Activated CD4-positive, alpha-beta memory T cell treated with anti-CD3 and anti-CD28 coated beads, Interleukin-2, amount 10 ng/mL, durations not matched to agents 7 days and 5 days (primary cell): ENCODE results near the gene PPP3CA. TPM values are rescaled to one million over a fixed set of nuclear protein-coding genes. Genes with fewer than 3 reads are reported as not detected.

Experiments used
- CTCF ChIA-PET: fragments of 350-600 bp; sonication (Branson Sonifier 250); formaldehyde crosslinking; loops from one replicate; lab custom pipeline; 2021; ENCODE audit warnings: antibody characterized with exemption, inconsistent platforms; lab: Charles Lee
- POLR2A ChIA-PET: fragments of 350-600 bp; sonication (Branson Sonifier 250); formaldehyde crosslinking; loops from one replicate; lab custom pipeline; 2021; ENCODE audit warnings: antibody characterized with exemption; lab: Charles Lee
- DNase-seq: peaks from one replicate; pipeline ENCODE4 v3.0.0-alpha.2; 2020
- H3K27ac Mint-ChIP-seq: one replicate; pipeline ENCODE4 v1.8.0; 2021; ENCODE audit warnings: mild to moderate bottlenecking, mixed read lengths
- H3K27me3 Mint-ChIP-seq: one replicate; pipeline ENCODE4 v1.8.0; 2021; ENCODE audit warnings: mixed read lengths
- H3K36me3 Mint-ChIP-seq: one replicate; pipeline ENCODE4 v1.8.0; 2021; ENCODE audit warnings: low read depth, mixed read lengths
- H3K4me1 Mint-ChIP-seq: one replicate; pipeline ENCODE4 v1.8.0; 2021; ENCODE audit warnings: mixed read lengths
- H3K4me3 Mint-ChIP-seq: one replicate; pipeline ENCODE4 v1.8.0; 2021; ENCODE audit warnings: mild to moderate bottlenecking, mixed read lengths
- H3K9me3 Mint-ChIP-seq: one replicate; pipeline ENCODE4 v1.8.0; 2021; ENCODE audit warnings: mixed read lengths
- total RNA-seq, 2 experiments: library from RNA; stranded (reverse); gene quantifications; one replicate each; pipeline ENCODE4 v1.2.3, GENCODE V29; 2021

The PPP3CA gene
- total RNA-seq, 2 experiments from 2014 or later, result 45.5 to 48.6 TPM

DNA sequence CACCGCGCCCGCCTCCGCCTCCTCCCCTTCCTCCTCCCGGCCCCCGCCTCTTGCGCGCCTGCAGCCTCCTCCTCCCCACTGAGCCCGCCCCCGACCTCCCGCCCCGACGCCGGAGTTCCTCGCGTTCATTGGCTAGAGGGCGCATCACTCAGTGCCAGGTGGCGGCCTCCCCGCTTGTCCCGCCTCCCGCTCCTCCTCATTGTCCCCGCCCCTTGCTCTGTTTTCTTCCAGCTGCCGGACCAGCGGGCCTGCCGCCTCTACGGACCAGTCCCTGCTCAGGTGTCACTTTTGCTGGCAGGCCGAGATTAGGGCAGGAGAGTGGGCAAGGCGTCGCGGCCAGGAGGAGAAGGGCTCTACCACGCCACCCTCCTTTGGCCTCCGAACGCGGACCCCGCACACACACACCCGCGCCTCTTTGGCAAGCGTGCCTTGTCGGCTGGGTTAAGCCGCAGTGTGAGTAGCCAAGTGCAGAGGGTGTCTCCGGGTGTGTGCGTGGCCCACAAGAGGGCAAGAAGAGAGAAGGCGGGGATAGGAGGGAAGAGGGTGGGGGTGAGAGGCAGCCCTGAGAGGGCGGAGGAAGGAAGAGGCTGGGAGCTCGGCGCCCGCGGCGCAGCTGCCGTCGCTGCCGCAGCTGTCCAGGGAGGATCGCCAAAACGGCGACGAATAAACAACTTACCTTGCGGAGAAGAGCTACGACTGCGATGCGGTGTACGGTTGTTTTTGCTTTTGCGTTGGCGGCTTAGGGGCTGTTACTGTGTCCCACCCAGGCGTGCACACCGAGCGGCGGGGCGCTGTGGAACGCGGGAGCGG, 436 bp upstream of the PPP3CA start:
- H3K9me3 Mint-ChIP-seq, result no peaks in the 10 kb centered on the region
- H3K27ac Mint-ChIP-seq, result peak overlapping the region; percentile 94
- H3K4me1 Mint-ChIP-seq, result peaks cover 42% of the 10 kb centered on the region
- H3K4me3 Mint-ChIP-seq, result peak overlapping the region; percentile 98
- H3K36me3 Mint-ChIP-seq, result peaks cover 15% of the 10 kb centered on the region
- H3K27me3 Mint-ChIP-seq, result peaks cover 8% of the 10 kb centered on the region
- ChIA-PET CTCF (interaction anchor here (0.5 to 3.3 kb wide), 12 partner anchors 11 to 383 kb away, joined by 3 to 17 read pairs (median 4); no protein-coding TSS in a partner anchor), POLR2A (interaction anchor here (0.8 to 3.3 kb wide), 19 partner anchors 10 to 1252 kb away, joined by 3 to 46 read pairs (median 4); partner anchors contain the start of gene SLC39A8)
- peak; percentile 99 for DNase-seq

DNA sequence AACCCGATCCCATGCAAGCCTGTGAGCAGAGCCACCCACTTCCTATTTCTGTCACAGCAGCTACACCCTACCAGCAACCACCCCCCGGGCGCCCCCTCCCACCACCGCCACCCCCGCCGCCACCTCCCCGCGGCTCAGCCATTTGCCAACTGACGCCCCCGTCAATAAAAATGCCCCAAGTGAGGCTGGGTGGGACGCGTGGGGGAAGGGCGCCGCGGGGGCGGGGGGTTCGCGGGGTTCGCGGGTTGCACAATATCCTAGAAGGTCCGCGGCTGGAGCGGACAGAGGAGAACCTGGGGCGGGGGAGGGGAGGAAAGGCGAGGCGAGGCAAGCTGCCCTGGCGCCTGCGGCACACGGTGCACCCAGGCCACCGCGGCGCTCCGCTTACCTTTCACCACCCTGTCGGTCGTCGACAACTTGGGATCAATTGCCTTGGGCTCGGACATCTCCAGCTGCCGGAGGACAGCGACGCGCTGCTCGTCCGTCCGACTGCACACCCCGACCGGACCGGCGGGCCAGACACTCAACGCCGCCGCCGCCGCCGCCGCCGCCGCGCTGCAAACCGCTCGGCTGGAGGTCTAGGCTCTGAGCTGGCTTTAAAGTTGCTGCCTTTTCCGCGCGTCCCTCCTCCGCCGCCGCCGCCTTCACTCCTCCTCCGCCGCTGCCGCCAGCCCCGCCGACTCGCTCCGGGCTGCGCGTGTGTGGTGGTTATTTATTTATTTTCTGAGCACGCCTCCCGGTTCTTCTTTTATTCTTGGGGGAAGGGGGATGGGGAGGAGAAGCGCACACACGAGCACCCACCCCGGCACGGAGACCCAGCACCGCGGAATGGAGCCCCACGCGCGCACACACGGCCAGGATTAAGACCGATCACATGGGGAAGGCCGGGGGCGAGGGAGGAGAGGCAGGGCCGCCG, 717 bp downstream of the PPP3CA start:
- ChIA-PET CTCF (interaction anchor here (0.9 to 3.3 kb wide), 8 partner anchors 10 to 384 kb away, joined by 3 to 17 read pairs (median 5); no protein-coding TSS in a partner anchor), POLR2A (interaction anchor here (0.6 to 3.3 kb wide), 14 partner anchors 9 to 1783 kb away, joined by 3 to 46 read pairs (median 6); partner anchors contain the start of gene TRMT10A)
- peak overlapping the region; percentile 90 for H3K27ac Mint-ChIP-seq
- peak overlapping the region; percentile 98 for H3K4me3 Mint-ChIP-seq
- peaks cover 47% of the 10 kb centered on the region for H3K4me1 Mint-ChIP-seq
- peaks cover 8% of the 10 kb centered on the region for H3K27me3 Mint-ChIP-seq
- H3K9me3 Mint-ChIP-seq, result no peaks in the 10 kb centered on the region
- peaks cover 16% of the 10 kb centered on the region for H3K36me3 Mint-ChIP-seq
- DNase-seq, result peak; percentile 57

GRCh38 chr4:101345596-101346350, 1.6 kb downstream of the PPP3CA start:
- Mint-ChIP-seq H3K27ac (peak overlapping the region; percentile 76), H3K27me3 (peaks cover 8% of the 10 kb centered on the region), H3K4me1 (peaks cover 50% of the 10 kb centered on the region), H3K4me3 (peak overlapping the region; percentile 98), H3K36me3 (peaks cover 20% of the 10 kb centered on the region), H3K9me3 (no peaks in the 10 kb centered on the region)
- DNase-seq, result peak; percentile 58
- ChIA-PET POLR2A (interaction anchor here (1.0 to 3.3 kb wide), 9 partner anchors 8 to 1782 kb away, joined by 3 to 46 read pairs (median 9); partner anchors contain the start of gene TRMT10A), CTCF (interaction anchor here (1.0 to 1.1 kb wide), 3 partner anchors 159 to 177 kb away, joined by 3 to 4 read pairs (median 3); no protein-coding TSS in a partner anchor)

GRCh38 chr4:101345271-101345595, 2.1 kb downstream of the PPP3CA start:
- DNase-seq, result peak; percentile 22

DNA sequence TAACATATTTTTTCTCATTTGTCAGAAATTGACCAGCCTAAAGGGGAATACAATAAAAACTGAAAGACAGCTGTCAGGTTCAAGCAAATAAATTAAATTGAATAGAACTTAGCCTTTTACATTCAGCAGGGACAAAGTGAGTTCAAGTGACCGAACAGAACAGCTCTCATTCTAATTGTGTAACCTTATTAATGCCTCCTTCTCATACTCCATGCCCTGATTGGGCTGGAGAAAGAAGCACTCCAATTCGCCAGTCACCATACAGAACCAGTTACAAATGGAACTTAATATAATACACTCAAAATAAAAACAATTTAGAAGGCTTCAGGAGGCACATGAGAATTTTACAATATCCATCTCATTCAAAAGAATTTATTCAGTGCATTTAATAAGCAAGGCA, 8.0 kb downstream of the PPP3CA start:
- CTCF ChIA-PET, result no interaction called here

More at GRCh38 chr4:101345271-101345595, 2.1 kb downstream of the PPP3CA start:
- Mint-ChIP-seq H3K27me3 (peaks cover 7% of the 10 kb centered on the region), H3K9me3 (no peaks in the 10 kb centered on the region), H3K27ac (peak overlapping the region; percentile 68), H3K36me3 (peaks cover 25% of the 10 kb centered on the region), H3K4me1 (peaks cover 54% of the 10 kb centered on the region), H3K4me3 (peak overlapping the region; percentile 98)
- CTCF ChIA-PET, result interaction anchor here (1.0 kb wide), 1 partner anchor 176 kb away, joined by 4 read pairs; no protein-coding TSS in a partner anchor
- POLR2A ChIA-PET, result interaction anchor here (1.0 to 1.4 kb wide), 2 partner anchors 18 to 73 kb away, joined by 3 to 5 read pairs; no protein-coding TSS in a partner anchor

GRCh38 chr4:101337688-101338087, 9.6 kb downstream of the PPP3CA start:
- CTCF ChIA-PET, result interaction anchor here (2.1 kb wide), 1 partner anchor 10 kb away, joined by 5 read pairs; no protein-coding TSS in a partner anchor
- peaks cover 42% of the 10 kb centered on the region for H3K4me1 Mint-ChIP-seq

More for the DNA sequence above, 8.0 kb downstream of the PPP3CA start:
- H3K27me3 Mint-ChIP-seq, result no peaks in the 10 kb centered on the region
- no peaks in the 10 kb centered on the region for H3K9me3 Mint-ChIP-seq
- DNase-seq, result no peak
- H3K4me3 Mint-ChIP-seq, result no peak overlapping the region
- peaks cover 51% of the 10 kb centered on the region for H3K4me1 Mint-ChIP-seq
- POLR2A ChIA-PET, result no interaction called here
- H3K27ac Mint-ChIP-seq, result no peak overlapping the region
- H3K36me3 Mint-ChIP-seq, result peaks cover 22% of the 10 kb centered on the region

GRCh38 chr4:101334963-101335572, 12.3 kb downstream of the PPP3CA start:
- H3K27ac Mint-ChIP-seq, result no peak overlapping the region
- H3K4me1 Mint-ChIP-seq, result peaks cover 31% of the 10 kb centered on the region
- peak overlapping the region; percentile 19 for H3K4me3 Mint-ChIP-seq
- ChIA-PET CTCF (interaction anchor here (1.4 kb wide), 1 partner anchor 12 kb away, joined by 4 read pairs; no protein-coding TSS in a partner anchor), POLR2A (interaction anchor here (0.6 to 0.8 kb wide), 3 partner anchors 12 to 99 kb away, joined by 3 to 4 read pairs (median 3); partner anchors contain the start of gene PPP3CA)
- DNase-seq, result no peak
- H3K36me3 Mint-ChIP-seq, result peaks cover 20% of the 10 kb centered on the region
- H3K27me3 Mint-ChIP-seq, result no peaks in the 10 kb centered on the region
- no peaks in the 10 kb centered on the region for H3K9me3 Mint-ChIP-seq

More at GRCh38 chr4:101337688-101338087, 9.6 kb downstream of the PPP3CA start:
- Mint-ChIP-seq H3K27me3 (no peaks in the 10 kb centered on the region), H3K36me3 (peaks cover 26% of the 10 kb centered on the region), H3K27ac (no peak overlapping the region), H3K9me3 (no peaks in the 10 kb centered on the region), H3K4me3 (no peak overlapping the region)
- POLR2A ChIA-PET, result interaction anchor here (2.2 kb wide), 1 partner anchor 10 kb away, joined by 10 read pairs; the partner anchor contains the start of gene PPP3CA
- no peak for DNase-seq

DNA sequence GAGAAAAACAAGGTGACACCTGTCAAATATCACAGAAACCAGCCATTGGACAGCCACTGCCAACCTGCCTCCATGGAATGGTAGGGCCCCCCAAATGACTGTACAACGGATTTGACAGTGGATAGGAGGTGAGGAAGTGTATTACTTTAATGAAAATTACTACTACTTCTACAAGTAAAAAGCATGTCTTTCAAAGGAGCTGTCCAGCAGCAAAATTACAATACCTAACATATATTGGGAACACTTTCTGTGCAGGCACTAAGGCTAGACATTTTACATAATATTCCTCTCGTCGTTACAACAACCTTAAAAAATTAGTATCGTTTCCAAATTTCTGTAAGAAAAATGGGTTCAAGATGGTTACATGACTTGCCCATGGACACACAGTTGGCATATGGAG, 14.9 kb downstream of the PPP3CA start:
- Mint-ChIP-seq H3K9me3 (no peaks in the 10 kb centered on the region), H3K4me1 (peaks cover 47% of the 10 kb centered on the region), H3K36me3 (peaks cover 14% of the 10 kb centered on the region), H3K27me3 (no peaks in the 10 kb centered on the region), H3K4me3 (no peak overlapping the region), H3K27ac (no peak overlapping the region)
- DNase-seq, result no peak
- ChIA-PET POLR2A (no interaction called here), CTCF (no interaction called here)

GRCh38 chr4:101331017-101331416, 16.3 kb downstream of the PPP3CA start:
- ChIA-PET CTCF (no interaction called here), POLR2A (no interaction called here)
- Mint-ChIP-seq H3K4me1 (peaks cover 51% of the 10 kb centered on the region), H3K9me3 (no peaks in the 10 kb centered on the region), H3K27ac (no peak overlapping the region), H3K27me3 (no peaks in the 10 kb centered on the region), H3K4me3 (no peak overlapping the region), H3K36me3 (peaks cover 20% of the 10 kb centered on the region)
- no peak for DNase-seq

- Mint-ChIP-seq H3K36me3 (peaks cover 20% of the 10 kb centered on the region), H3K4me1 (peaks cover 40% of the 10 kb centered on the region), H3K9me3 (no peaks in the 10 kb centered on the region), H3K27me3 (no peaks in the 10 kb centered on the region), H3K4me3 (no peak overlapping the region), H3K27ac (no peak overlapping the region)
- ChIA-PET POLR2A (interaction anchor here (0.7 to 4.4 kb wide), 2 partner anchors 18 to 309 kb away, joined by 3 to 46 read pairs; partner anchors contain the start of gene PPP3CA), CTCF (no interaction called here)
- DNase-seq, result no peak
These were observed 17.7 kb downstream of the PPP3CA start for GRCh38 chr4:101329592-101329991.

DNA sequence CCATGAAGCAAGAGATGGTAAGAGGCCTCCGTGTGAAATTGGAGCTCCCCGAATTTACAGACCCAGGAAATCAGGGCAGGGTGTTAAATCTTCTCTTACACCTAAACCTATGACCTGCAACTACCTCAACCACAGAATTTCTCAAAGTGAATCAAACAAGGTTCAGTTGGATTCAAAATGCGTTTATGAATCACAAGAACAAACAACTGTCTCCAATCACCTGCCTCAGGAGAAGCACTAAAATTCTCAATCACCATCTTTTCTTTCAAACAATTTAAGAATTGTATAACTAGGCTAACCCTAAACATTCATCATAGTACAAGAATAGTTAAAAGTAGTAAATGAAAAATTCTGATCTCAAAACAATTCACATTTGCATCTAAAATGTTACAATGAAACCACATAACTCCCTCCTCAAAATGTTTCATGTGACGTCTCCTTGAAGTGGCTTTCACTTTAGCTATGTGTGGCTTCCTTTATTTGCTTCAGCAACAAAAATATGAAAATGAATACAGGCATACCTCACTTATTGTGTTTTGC, 19.2 kb downstream of the PPP3CA start:
- no peaks in the 10 kb centered on the region for H3K27me3 Mint-ChIP-seq
- H3K36me3 Mint-ChIP-seq, result peaks cover 21% of the 10 kb centered on the region
- H3K4me3 Mint-ChIP-seq, result peak overlapping the region; percentile 57
- CTCF ChIA-PET, result interaction anchor here (1.0 to 1.5 kb wide), 3 partner anchors 9 to 90 kb away, joined by 3 to 5 read pairs (median 4); partner anchors contain the start of gene PPP3CA
- H3K27ac Mint-ChIP-seq, result peak overlapping the region; percentile 89
- POLR2A ChIA-PET, result interaction anchor here (0.7 to 4.4 kb wide), 8 partner anchors 17 to 375 kb away, joined by 3 to 46 read pairs (median 4); partner anchors contain the start of gene PPP3CA
- no peak for DNase-seq
- no peaks in the 10 kb centered on the region for H3K9me3 Mint-ChIP-seq
- peaks cover 38% of the 10 kb centered on the region for H3K4me1 Mint-ChIP-seq
